Spleen (tissue), 7 donors: ENCODE results near the gene SDSL.

Experiments
- CTCF ChIP-seq, 11 experiments: fragments of 200-600 bp in 7 of 11; fragments of 450-650 bp in 4 of 11; sonication (generic) in 4 of 11; IDR thresholded peaks in 8 of 11; conservative IDR thresholded peaks in 3 of 11; 1 replicate in 7 of 11; 2 replicates in 4 of 11; pipeline versions ENCODE4 v1.4.0 to v1.8.0; 2016 to 2021; ENCODE audit warnings: antibody characterized with exemption in 11 of 11, inconsistent platforms in 4 of 11, mild to moderate bottlenecking in 1 of 11
- POLR2A ChIP-seq, 3 donors: fragments of 450-650 bp; IDR thresholded peaks; one replicate each; pipeline ENCODE4 v1.5.1; 2017; ENCODE audit warnings: antibody characterized with exemption in 3 of 3, mild to moderate bottlenecking in 1 of 3
- donor health status: DM: no; HTN: no; CAD: no; lungs with moderate emphysema.
- donor health status: DM: no; HTN: no; CAD: no.
- donor health status: DM: no; HTN: no; CAD: no.

- no peak for TF ChIP-seq CTCF (IDR thresholded peaks at IDR 0.05 in 8 of 11, conservative IDR thresholded peaks at IDR 0.05 in 3 of 11)
- no peak for TF ChIP-seq POLR2A (IDR thresholded peaks at IDR 0.05)
These were observed 48.2 kb upstream of the SDSL start for GRCh38 chr12:113373969-113374368.
